H1 (cell line): Measurements from ENCODE around the gene COL19A1. TPM values are rescaled to one million over a fixed set of nuclear protein-coding genes. Genes with fewer than 3 reads are reported as not detected.

Experiments used
- CTCF ChIA-PET: fragments of 300-600 bp; sonication (Branson Sonifier 250); formaldehyde crosslinking; loops from one replicate; lab custom pipeline; 2021; ENCODE audit not compliant: partially characterized antibody; lab: Charles Lee
- POLR2A ChIA-PET: fragments of 300-600 bp; sonication (Branson Sonifier 250); formaldehyde crosslinking; loops from one replicate; lab custom pipeline; 2021; ENCODE audit warnings: inconsistent platforms; ENCODE audit not compliant: partially characterized antibody; lab: Charles Lee
- DNase-seq, 2 experiments: peaks; one replicate each; pipeline versions ENCODE4 v3.0.0 to v3.0.0-alpha.2; 2010 to 2022; ENCODE audit warnings: low spot score in 2 of 2, low read depth in 1 of 2, mixed read lengths in 1 of 2
- FAIRE-seq: peaks from 2 replicates; lab custom pipeline; 2011; peaks lifted over from hg19 to GRCh38; lab: Jason Lieb, UNC
- H2AFZ ChIP-seq: 2 replicates; pipeline ENCODE4 v1.8.1; 2012; ENCODE audit warnings: low read length, inconsistent platforms
- H2AK5ac ChIP-seq: 2 replicates; pipeline ENCODE4 v1.6.1; 2013; ENCODE audit warnings: low read depth, low read length
- H2BK120ac ChIP-seq: replicated peaks from 2 replicates; pipeline ENCODE3; 2013; ENCODE audit warnings: low read depth, low read length, inconsistent platforms
- H2BK12ac ChIP-seq: 2 replicates; pipeline ENCODE4 v1.6.1; 2013; ENCODE audit warnings: low read depth, low read length
- H2BK15ac ChIP-seq: 2 replicates; pipeline ENCODE4 v1.6.1; 2013; ENCODE audit warnings: low read length
- H2BK20ac ChIP-seq: 2 replicates; pipeline ENCODE4 v1.6.1; 2013; ENCODE audit warnings: low read length
- H2BK5ac ChIP-seq: 2 replicates; pipeline ENCODE4 v1.6.1; 2013; ENCODE audit warnings: low read depth, low read length
- H3K14ac ChIP-seq: 2 replicates; pipeline ENCODE4 v1.6.1; 2013; ENCODE audit warnings: inconsistent platforms; ENCODE audit not compliant: insufficient read length
- H3K18ac ChIP-seq: 2 replicates; pipeline ENCODE4 v1.6.1; 2013; ENCODE audit warnings: low read length; ENCODE audit errors: extremely low read depth
- H3K23ac ChIP-seq: 2 replicates; pipeline ENCODE4 v1.6.1; 2013; ENCODE audit warnings: inconsistent platforms; ENCODE audit not compliant: insufficient read length
- H3K23me2 ChIP-seq: 2 replicates; pipeline ENCODE4 v1.6.1; 2013; ENCODE audit warnings: low read depth, low read length
- H3K27ac ChIP-seq: 2 replicates; pipeline ENCODE4 v1.6.1; 2011; ENCODE audit warnings: low read depth, low read length, inconsistent platforms
- H3K27me3 ChIP-seq, 4 experiments: replicated peaks in 1 of 4; 1 replicate in 1 of 4; 2 replicates in 3 of 4; pipeline versions ENCODE4 v1.6.1 to v1.8.1; 2011 to 2013; ENCODE audit warnings: low read length in 3 of 4, mild to moderate bottlenecking in 3 of 4, inconsistent platforms in 2 of 4, mixed read lengths in 2 of 4, moderate library complexity in 1 of 4; ENCODE audit not compliant: control insufficient read depth in 3 of 4, insufficient read depth in 3 of 4; ENCODE audit errors: extremely low read depth in 1 of 4
- H3K36me3 ChIP-seq, 4 experiments: 2 replicates each; pipeline versions ENCODE4 v1.6.1 to v1.8.1; 2011 to 2013; ENCODE audit warnings: mild to moderate bottlenecking in 4 of 4, low read length in 3 of 4, moderate library complexity in 2 of 4, control low read depth in 1 of 4, inconsistent platforms in 1 of 4; ENCODE audit not compliant: insufficient read depth in 4 of 4, control insufficient read depth in 2 of 4
- H3K4ac ChIP-seq: replicated peaks from 2 replicates; pipeline ENCODE3; 2013; ENCODE audit warnings: low read length, low read depth, mixed read lengths, inconsistent platforms; ENCODE audit not compliant: insufficient read length
- H3K4me1 ChIP-seq, 4 experiments: replicated peaks in 1 of 4; 1 replicate in 1 of 4; 2 replicates in 3 of 4; pipeline versions ENCODE4 v1.6.1 to v1.8.1; 2011 to 2013; ENCODE audit warnings: low read length in 3 of 4, inconsistent platforms in 2 of 4, mixed read lengths in 1 of 4; ENCODE audit not compliant: insufficient read depth in 4 of 4, control insufficient read depth in 3 of 4
- H3K4me2 ChIP-seq, 2 experiments: 2 replicates each; pipeline versions ENCODE4 v1.6.1 to v1.8.1; 2011 to 2013; ENCODE audit warnings: low read depth in 2 of 2, low read length in 2 of 2, control low read depth in 1 of 2, inconsistent platforms in 1 of 2, mild to moderate bottlenecking in 1 of 2; ENCODE audit not compliant: insufficient read depth in 1 of 2
- H3K4me3 ChIP-seq, 4 experiments: fragments of 200-600, 300-600 bp in 1 of 4; sonication (generic), shearing (Covaris generic), sonication (Bioruptor Twin) in 1 of 4; 2 replicates each; pipeline versions ENCODE4 v1.5.1 to v1.8.1; 2011 to 2016; ENCODE audit warnings: low read length in 4 of 4, low read depth in 3 of 4, control low read depth in 2 of 4, inconsistent platforms in 2 of 4, mild to moderate bottlenecking in 2 of 4, mixed read lengths in 1 of 4, moderate library complexity in 1 of 4; ENCODE audit not compliant: insufficient read depth in 2 of 4; ENCODE audit errors: extremely low read depth in 1 of 4
- H3K56ac ChIP-seq: replicated peaks from 2 replicates; pipeline ENCODE3; 2013; ENCODE audit warnings: low read depth, mild to moderate bottlenecking, mixed read lengths, low read length, inconsistent platforms; ENCODE audit not compliant: insufficient read length
- H3K79me1 ChIP-seq: 2 replicates; pipeline ENCODE4 v1.6.1; 2013; ENCODE audit warnings: low read depth, low read length, control low read depth
- H3K79me2 ChIP-seq, 2 experiments: 2 replicates each; pipeline versions ENCODE4 v1.6.1 to v1.8.1; 2012 to 2013; ENCODE audit warnings: low read length in 2 of 2, mild to moderate bottlenecking in 2 of 2, inconsistent platforms in 1 of 2; ENCODE audit not compliant: insufficient read depth in 2 of 2, control insufficient read depth in 1 of 2
- H3K9ac ChIP-seq, 4 experiments: replicated peaks in 1 of 4; 1 replicate in 1 of 4; 2 replicates in 3 of 4; pipeline versions ENCODE4 v1.6.1 to v1.8.1; 2011 to 2013; ENCODE audit warnings: low read depth in 3 of 4, low read length in 3 of 4, control low read depth in 2 of 4, mild to moderate bottlenecking in 2 of 4, moderate library complexity in 2 of 4, inconsistent platforms in 1 of 4; ENCODE audit errors: extremely low read depth in 1 of 4
- H3K9me3 ChIP-seq, 2 experiments: 2 replicates each; pipeline versions ENCODE4 v1.6.1 to v1.8.1; 2012 to 2013; ENCODE audit warnings: mild to moderate bottlenecking in 2 of 2, moderate library complexity in 2 of 2, control low read depth in 1 of 2, inconsistent platforms in 1 of 2, low read depth in 1 of 2, low read length in 1 of 2, mixed read lengths in 1 of 2; ENCODE audit not compliant: insufficient read depth in 2 of 2
- H4K20me1 ChIP-seq, 2 experiments: replicated peaks in 1 of 2; 2 replicates each; pipeline versions ENCODE3 to v1.8.1; 2011 to 2013; ENCODE audit warnings: inconsistent platforms in 2 of 2, low read length in 2 of 2, mild to moderate bottlenecking in 1 of 2; ENCODE audit not compliant: insufficient read depth in 2 of 2, control insufficient read depth in 1 of 2
- H4K5ac ChIP-seq: 2 replicates; pipeline ENCODE4 v1.6.1; 2013; ENCODE audit warnings: low read length, low read depth, mixed read lengths, inconsistent platforms; ENCODE audit not compliant: insufficient read length
- H4K8ac ChIP-seq: 2 replicates; pipeline ENCODE4 v1.8.0; 2013; ENCODE audit warnings: mild to moderate bottlenecking, moderate library complexity, low read length, inconsistent platforms; ENCODE audit not compliant: insufficient read depth; ENCODE audit errors: extremely low read depth
- H4K91ac ChIP-seq: replicated peaks from 2 replicates; pipeline ENCODE3; 2013; ENCODE audit warnings: low read length, mixed read lengths, inconsistent platforms; ENCODE audit not compliant: insufficient read length
- CREB1 ChIP-seq: IDR thresholded peaks from 2 replicates; pipeline ENCODE4 v1.6.1; 2012; ENCODE audit warnings: inconsistent platforms
- CTBP2 ChIP-seq: IDR thresholded peaks from 2 replicates; pipeline ENCODE4 v1.7.0; 2011; ENCODE audit warnings: borderline replicate concordance, mild to moderate bottlenecking, moderate library complexity, mixed read lengths, low read length; ENCODE audit not compliant: insufficient read depth, insufficient read length
- HDAC2 ChIP-seq, 2 experiments: fragments of 300-600 bp in 1 of 2; sonication (generic) in 1 of 2; IDR thresholded peaks; 2 replicates each; pipeline ENCODE4 v1.6.1; 2011 to 2012; ENCODE audit warnings: low read depth in 2 of 2, low read length in 2 of 2, mild to moderate bottlenecking in 2 of 2, moderate library complexity in 2 of 2, borderline replicate concordance in 1 of 2, inconsistent platforms in 1 of 2
- SP2 ChIP-seq: IDR thresholded peaks from 2 replicates; pipeline ENCODE4 v1.6.1; 2012; ENCODE audit warnings: mild to moderate bottlenecking, low read length, inconsistent platforms
- WGBS, 2 experiments: shearing (Covaris generic) in 1 of 2; methylation state at CpG; one replicate each; pipeline versions ENCODE4 v1.1.6 to v1.1.7; 2013 to 2015; ENCODE audit warnings: low lambda C conversion rate in 2 of 2, mixed read lengths in 2 of 2, inconsistent platforms in 1 of 2, low coverage in 1 of 2, missing lambda C conversion rate in 1 of 2; ENCODE audit not compliant: insufficient replicate concordance in 2 of 2, insufficient coverage in 1 of 2, insufficient read length in 1 of 2; ENCODE audit errors: extremely low coverage in 1 of 2, missing lambda C conversion rate in 1 of 2; 5-methylcytosine and 5-hydroxymethylcytosine counted together
- polyA plus RNA-seq, 7 experiments: library from polyadenylated mRNA; depleted of rRNA in 3 of 7; stranded (reverse) in 5 of 7; unstranded in 2 of 7; fragments of >200 nt in 5 of 7; fragments of 200-250 nt in 2 of 7; gene quantifications; 1 replicate in 5 of 7; 2 replicates in 1 of 7; 4 replicates in 1 of 7; pipeline versions ENCODE4 v1.2.1 to v1.2.3, GENCODE V29; 2011 to 2013; ENCODE audit warnings: missing spikeins in 2 of 7, mixed read lengths in 2 of 7
- total RNA-seq: library from RNA; stranded (reverse); fragmentation: NEBNext Ultra II Directional; extraction: Animal tissue kit (Norgen Biotek cat#: 25700); gene quantifications from 2 replicates; pipeline ENCODE4 v1.2.1, GENCODE V29; 2021

The COL19A1 gene
- total and polyA plus RNA-seq, 2 of the 8 experiments (the other 6 are each of a cell fraction or from before 2014, with no cell fraction given), result not detected

DNA sequence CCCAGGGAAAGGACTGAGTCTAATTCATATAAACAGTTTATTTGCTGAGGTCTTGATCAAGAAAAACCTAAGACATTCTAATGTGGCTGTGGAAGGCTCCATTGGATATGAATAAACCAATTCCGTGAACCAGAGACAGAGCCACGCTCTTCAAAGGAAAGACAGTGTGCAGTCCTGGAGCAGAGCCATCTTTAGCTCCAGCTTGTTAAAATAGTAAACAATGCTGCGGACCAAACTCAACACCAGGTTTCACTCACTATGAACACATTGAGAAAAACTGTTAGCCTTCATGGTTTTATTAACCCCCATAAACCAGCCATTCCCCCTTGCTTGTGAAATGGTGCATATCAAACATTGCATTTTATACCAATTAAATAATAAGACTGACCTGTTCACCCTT is 374.7 kb downstream of the COL19A1 start:
- no peak overlapping the region for H2BK15ac ChIP-seq
- TF ChIP-seq CREB1 (no peak), SP2 (no peak), CTBP2 (no peak), HDAC2 (IDR thresholded peaks at IDR 0.05; ENCODE audit: borderline replicate concordance in 1 of 2, low read depth in 2 of 2, low read length in 2 of 2) (no peak)
- H4K8ac ChIP-seq, result no peak overlapping the region
- H3K23ac ChIP-seq, result no peak overlapping the region
- no peak overlapping the region for H2BK20ac ChIP-seq
- H3K4ac ChIP-seq, result no peak overlapping the region
- H2AK5ac ChIP-seq, result no peak overlapping the region
- no peak overlapping the region for H3K18ac ChIP-seq
- H3K79me1 ChIP-seq, result no peaks in the 10 kb centered on the region
- H3K9me3 ChIP-seq, result no peaks in the 10 kb centered on the region
- H3K27ac ChIP-seq, result no peak overlapping the region
- H3K4me2 ChIP-seq, result no peak overlapping the region
- FAIRE-seq (no peak), DNase-seq (no peak)
- no peaks in the 10 kb centered on the region for H3K27me3 ChIP-seq
- H3K36me3 ChIP-seq, result no peaks in the 10 kb centered on the region
- H4K5ac ChIP-seq, result no peak overlapping the region
- H3K23me2 ChIP-seq, result no peaks in the 10 kb centered on the region
- no peak overlapping the region for H2BK120ac ChIP-seq
- POLR2A ChIA-PET, result interaction anchor here (0.5 kb wide), 1 partner anchor 173 kb away, joined by 3 read pairs; no protein-coding TSS in a partner anchor
- no peak overlapping the region for H3K56ac ChIP-seq
- H2BK5ac ChIP-seq, result no peak overlapping the region
- no peak overlapping the region for H2AFZ ChIP-seq
- no peak overlapping the region for H4K91ac ChIP-seq
- no peak overlapping the region for H2BK12ac ChIP-seq
- H3K4me1 ChIP-seq, result peaks cover 0 to 6% (median 4%) of the 10 kb centered on the region in 4 experiments; a peak in 5 of 7 replicates
- CTCF ChIA-PET, result interaction anchor here (0.7 to 4.3 kb wide), 6 partner anchors 10 to 618 kb away, joined by 3 to 20 read pairs (median 4); no protein-coding TSS in a partner anchor
- WGBS, 2 experiments, result 98% methylated on average over 3 of the region's 3 CpGs; no CpG with 5 or more reads in 1 of the 2 experiments
- no peak overlapping the region for H3K14ac ChIP-seq
- no peaks in the 10 kb centered on the region for H3K79me2 ChIP-seq
- H4K20me1 ChIP-seq, result no peaks in the 10 kb centered on the region
- H3K4me3 ChIP-seq, result no peak overlapping the region
- no peak overlapping the region for H3K9ac ChIP-seq
